GM18498 (cell line): ENCODE data around the gene NME2.
"Not testable (repeated sequence)": the region's sequence is repeated elsewhere in the genome, so short reads cannot be mapped to it uniquely, and the experiment has no call there.

Experiments
- ATAC-seq: cut with Tn5 transposase; IDR thresholded peaks from one replicate; pipeline ENCODE4 v1.9.1; 2021; ENCODE audit warnings: mild to moderate bottlenecking, moderate library complexity; ENCODE audit not compliant: unreplicated experiment

Gene NME2

DNA sequence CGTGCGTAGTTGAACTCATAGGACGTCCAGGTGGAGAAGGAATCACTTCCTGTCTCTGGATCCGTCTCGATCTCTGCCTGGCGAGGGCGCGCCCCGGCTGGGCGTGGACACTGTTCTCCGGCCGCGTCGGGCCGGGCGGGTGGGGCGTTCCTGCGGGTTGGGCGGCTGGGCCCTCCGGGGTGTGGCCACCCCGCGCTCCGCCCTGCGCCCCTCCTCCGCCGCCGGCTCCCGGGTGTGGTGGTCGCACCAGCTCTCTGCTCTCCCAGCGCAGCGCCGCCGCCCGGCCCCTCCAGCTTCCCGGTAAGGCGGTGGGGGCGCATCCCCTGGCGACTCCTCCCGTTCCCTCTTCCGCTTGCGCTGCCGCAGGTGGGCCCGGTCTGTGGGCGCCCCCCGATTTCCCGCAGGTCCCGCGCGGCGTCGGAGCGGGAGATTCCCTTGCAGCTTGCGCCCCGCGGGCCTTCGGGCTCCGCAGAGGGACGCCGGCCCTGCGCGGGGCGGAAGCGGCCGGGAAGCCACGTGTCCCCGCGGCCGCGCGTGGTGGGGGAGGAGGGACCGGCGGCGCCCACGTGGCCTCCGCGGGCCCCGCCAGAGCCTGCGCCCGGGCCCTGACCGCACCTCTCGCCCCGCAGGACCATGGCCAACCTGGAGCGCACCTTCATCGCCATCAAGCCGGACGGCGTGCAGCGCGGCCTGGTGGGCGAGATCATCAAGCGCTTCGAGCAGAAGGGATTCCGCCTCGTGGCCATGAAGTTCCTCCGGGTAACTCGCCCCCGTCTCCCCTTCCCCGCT, at the start of gene NME2:
Gene NME2, plus strand, starts transcription at position 214 of the 789 bp plus-strand sequence. Its CDS starts 420 bp downstream, at position 634.
- peak; percentile 92 for ATAC-seq

- no peak for ATAC-seq
These were observed 47.6 kb upstream of the NME2 start for GRCh38 chr17:51118330-51119195.

- ATAC-seq = peak; percentile 27
These were observed 46.5 kb upstream of the NME2 start for GRCh38 chr17:51119415-51120356.

- ATAC-seq = peak; percentile 25
These were observed 45.9 kb upstream of the NME2 start for GRCh38 chr17:51120357-51120738.

DNA sequence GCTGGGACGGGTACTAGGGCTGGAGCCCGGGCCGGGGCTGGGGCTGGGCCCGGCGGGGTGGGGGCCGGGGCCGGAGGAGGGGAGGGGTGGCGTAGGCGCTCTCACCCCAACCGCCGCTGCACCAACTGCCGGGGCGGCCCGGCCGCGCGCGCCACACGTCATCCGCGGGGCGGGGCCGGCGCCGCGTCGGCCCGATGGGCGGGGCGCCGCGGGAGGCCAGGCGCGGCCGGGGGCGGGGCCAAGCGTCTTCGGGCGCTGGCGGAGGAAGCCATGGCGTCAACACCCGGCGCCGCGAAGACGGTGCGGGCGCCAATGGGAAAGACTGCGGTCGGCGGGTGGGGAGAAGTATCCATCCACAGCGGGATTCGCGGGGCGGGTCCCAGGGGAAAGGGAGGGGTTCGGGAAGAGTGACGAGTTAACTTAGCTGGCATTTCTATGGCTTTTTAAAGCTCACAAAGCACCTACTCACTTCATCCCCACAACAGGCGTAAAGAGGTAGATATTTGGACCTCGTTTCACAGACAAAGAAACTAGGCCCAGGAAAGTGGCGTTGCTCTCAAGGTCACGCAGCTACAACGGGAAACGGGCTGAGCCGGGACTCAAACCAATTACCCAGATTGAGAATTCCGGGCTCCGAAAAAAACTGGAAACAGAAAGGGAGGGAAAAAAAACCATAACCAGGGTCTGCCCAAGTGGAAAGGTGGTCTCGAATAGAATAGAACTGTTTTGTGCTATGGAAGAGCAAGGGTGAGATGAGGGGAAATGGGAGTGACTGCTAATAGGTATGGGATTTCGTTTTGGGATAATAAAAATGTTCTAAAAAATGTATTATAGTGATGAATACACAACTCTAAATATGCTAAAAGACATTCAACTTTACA, 45.2 kb upstream of the NME2 start, which contains the start of gene SPAG9:
Gene SPAG9, minus strand, starts transcription at position 130 of the 881 bp plus-strand sequence. CDS start 212 bp downstream, outside the sequence.
- peak; percentile 78 for ATAC-seq

DNA sequence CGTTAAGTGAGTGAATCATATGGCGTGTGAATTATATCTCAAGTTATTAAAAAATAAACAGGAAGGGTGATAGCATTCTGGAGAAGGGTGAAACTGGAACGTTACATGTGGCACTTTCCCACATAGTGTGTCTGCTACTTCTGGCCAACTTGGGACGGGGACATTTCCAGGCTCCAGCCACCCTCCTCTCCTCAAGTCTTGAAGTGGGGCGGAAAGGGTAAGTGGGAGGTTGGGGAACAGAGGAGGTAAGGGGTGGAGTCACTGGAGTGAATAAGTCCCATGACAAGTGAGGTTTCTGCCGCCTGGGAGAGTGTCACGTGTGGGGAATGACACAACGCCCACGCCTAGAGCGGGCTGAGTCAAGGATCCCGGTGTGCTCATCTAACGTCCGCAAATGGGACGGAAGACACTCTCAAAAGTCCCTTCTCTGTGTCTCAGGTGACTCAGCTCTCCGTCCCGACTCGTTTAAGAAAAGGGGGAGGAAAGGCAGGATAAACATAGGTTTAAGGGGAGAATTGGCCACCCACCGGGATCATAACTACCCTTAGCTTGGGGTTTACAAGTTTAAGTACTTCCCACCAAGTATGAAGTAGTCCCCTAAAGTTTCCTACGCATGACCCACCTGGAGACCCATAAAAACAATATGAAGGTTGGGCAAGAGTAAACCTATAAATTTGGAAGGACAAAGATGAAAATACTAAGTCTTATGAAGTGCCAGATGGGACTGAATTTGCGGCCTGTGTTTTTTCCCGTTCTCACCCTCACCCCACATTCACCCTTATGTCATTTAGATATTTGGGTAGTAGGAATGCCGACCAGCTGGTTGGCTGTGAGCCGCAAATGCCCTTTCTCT, 44.4 kb upstream of the NME2 start:
- peak; percentile 31 for ATAC-seq

- ATAC-seq = not testable (repeated sequence)
These were observed 43.6 kb upstream of the NME2 start for GRCh38 chr17:51122473-51123115.

- ATAC-seq = no peak
These were observed 41.3 kb upstream of the NME2 start for GRCh38 chr17:51124640-51125503.

DNA sequence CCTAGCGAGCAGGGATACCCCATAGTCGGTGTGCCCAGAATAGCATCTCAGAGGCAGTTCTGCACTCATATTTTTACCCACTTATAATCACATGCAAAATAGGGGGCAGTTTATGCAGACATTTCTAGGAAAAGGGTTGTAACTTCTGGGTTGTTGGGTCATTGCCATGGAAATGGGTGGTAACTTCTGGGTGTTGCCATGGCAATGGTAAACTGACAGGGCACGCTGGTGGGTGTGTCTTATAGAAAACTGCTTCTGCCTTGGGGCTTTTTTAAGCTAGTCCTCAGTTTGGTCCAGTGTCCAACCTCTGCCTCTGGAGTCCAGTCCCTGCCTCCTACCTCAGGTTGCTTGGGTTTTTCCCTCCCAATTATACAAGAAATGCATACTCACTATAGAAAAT, 38.1 kb upstream of the NME2 start:
- no peak for ATAC-seq

DNA sequence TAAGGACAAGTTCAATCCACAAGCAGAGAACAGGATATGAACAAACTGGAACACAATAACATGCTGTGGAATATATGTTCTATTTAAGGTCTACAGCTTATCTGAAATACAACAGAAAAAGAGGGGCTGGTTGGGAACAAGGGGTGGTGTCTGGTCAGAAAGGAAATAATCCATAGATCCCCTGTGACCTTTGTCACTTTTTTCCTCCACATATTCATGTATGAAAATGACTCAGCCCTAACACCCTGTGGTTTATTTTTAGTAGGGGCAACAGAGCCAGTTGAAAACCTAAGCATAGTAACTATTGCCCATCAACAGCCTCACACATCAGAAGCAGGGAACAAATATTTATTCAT, 33.3 kb upstream of the NME2 start:
- peak; percentile 66 for ATAC-seq

DNA sequence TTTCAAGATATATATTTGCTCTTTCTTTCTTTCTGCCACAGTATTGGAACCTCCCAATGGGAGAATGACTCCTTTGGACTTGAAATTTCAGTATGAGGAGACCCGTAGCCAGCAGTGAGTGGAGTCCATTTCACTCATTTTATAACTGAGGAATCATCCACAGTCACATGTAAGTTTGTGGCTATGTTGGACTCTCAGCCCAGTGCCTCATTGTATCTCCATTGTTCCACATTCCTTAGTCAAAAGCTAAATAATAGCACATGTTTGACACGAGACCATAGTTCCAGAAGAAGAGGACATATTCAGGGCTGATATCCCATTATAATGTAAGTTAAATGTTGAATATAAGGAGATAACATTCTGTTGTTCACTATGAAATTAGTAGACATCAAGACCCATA, 32.8 kb upstream of the NME2 start:
- no peak for ATAC-seq

DNA sequence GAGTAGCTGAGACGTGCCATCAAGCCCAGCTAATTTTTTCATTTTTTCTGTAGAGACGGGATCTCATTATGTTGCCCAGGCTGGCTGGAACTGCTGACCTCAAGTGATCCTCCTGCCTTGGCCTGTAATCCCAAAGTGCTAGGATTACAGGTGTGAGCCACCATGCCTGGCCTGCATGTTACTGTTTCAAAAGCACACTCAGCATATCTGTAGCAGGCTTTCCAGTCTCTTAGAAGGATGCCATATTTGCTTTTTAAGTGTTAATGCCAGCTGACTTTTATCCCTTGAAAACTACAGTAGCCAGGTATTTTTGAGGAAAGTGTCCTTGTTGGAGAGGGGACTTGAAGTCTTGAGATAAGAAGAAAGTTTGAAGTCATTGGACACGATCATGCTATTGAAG, 30.3 kb upstream of the NME2 start:
- ATAC-seq = no peak

DNA sequence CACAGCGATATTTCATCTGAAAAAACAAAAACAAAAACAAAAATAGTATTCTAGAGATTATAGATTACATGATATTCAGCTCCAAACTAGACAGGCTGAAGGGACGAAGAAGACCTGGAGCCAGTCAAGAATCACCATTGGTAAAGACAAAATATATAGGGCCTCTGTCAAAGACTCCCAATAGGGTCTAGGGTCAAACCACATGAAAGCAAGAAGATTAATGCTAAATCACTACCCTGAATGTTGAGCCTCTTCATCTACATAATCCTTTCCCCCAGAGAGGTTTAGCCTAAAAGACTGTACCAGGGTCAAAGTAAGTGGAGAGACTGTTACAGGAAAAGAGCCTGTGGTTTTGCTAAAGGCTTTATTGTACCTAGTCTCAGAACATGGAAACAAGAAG, 23.6 kb upstream of the NME2 start:
- ATAC-seq = no peak

DNA sequence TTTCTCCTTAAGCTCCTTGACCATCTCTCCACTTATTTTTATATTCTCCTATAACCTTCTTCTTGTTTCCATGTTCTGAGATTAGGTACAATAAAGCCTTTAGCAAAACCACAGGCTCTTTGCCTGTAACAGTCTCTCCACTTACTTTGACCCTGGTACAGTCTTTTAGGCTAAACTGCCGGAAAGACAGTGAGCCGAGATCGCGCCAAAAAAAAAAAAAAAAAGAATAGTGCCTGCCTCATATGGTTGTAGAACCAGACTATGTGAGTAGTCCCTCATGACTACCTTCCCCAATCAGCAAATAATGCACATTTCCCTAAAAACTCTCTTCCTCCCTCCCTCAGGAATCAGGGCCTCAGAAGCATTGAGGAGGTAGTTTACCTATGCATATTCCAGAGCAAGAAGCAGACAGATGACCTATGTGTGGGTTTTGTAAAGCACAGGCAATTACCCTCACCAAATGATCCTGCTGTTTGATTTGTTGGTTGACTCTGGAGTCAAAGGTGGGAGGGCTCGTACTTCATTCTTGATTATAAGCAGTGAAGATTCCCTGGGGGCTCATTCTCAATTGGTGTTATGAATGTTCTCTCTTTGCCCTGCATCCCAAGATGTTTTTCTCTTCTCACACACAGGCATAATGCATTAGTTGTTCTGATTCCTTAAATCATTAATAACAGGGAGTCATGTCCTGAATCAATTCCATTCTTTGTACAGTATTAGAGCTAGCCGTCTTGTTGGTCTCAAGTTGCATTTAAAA, 21.8 kb upstream of the NME2 start:
- ATAC-seq = no peak

DNA sequence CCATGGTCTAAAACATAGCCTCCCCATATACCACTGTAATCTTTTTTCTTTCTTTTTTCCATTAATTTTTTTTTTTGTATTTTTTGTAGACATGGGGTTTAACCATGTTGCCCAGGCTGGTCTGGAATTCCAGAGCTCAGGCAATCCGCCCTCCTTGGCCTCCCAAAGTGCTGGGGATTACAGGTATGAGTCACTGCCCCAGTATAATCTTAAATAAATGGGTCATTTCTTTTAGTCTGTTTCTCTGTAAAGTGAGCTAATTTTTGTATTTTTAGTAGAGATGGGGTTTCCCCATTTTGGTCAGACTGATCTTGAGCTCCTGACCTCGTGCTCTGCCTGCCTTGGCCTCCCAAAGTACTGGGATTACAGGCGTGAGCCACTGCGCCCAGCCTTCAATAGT, 18.6 kb upstream of the NME2 start:
- ATAC-seq = no peak

GRCh38 chr17:51149163-51149562, 17.0 kb upstream of the NME2 start:
- ATAC-seq = no peak

DNA sequence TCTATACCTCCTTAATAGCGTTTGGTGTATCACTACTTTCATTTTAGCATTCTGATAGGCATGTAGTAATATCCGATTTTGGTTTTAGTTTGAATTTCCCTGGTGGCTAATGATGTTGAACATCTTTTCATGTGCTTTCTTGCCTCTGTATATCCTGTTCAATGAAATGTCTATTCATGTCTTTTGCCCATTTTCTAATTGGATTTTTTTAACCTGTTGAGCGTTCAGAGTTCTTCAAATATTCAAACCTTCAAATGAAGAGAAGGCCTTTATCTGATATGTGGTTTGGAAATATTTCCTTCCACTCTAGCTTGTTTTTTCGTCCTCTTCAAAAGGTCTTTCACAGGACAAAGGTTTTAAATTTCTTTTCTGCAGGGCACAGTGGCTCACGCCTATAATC, 15.3 kb upstream of the NME2 start:
- ATAC-seq = no peak
